KMS-11 (cell line): ENCODE data around the gene TFCP2L1.

ENCODE experiments used
- H2AFZ ChIP-seq: fragments of 200-600 bp; sonication (generic); 2 replicates; pipeline ENCODE4 v1.6.1; 2016; ENCODE audit warnings: antibody characterized with exemption, mixed run types, low read depth
- H3K27ac ChIP-seq: fragments of 200-600 bp; sonication (generic); 2 replicates; pipeline ENCODE4 v1.6.1; 2016; ENCODE audit warnings: mild to moderate bottlenecking, mixed run types
- H3K27me3 ChIP-seq: fragments of 200-600 bp; sonication (generic); 2 replicates; pipeline ENCODE4 v1.6.1; 2017; ENCODE audit warnings: mild to moderate bottlenecking, low read depth, mixed run types, moderate library complexity; ENCODE audit not compliant: insufficient read depth
- H3K36me3 ChIP-seq: fragments of 200-600 bp; sonication (generic); 2 replicates; pipeline ENCODE4 v1.6.1; 2017; ENCODE audit warnings: mild to moderate bottlenecking, mixed run types; ENCODE audit not compliant: insufficient read depth
- H3K4me1 ChIP-seq: fragments of 200-600 bp; sonication (generic); 2 replicates; pipeline ENCODE4 v1.6.1; 2016; ENCODE audit warnings: mild to moderate bottlenecking, low read depth, mixed run types; ENCODE audit not compliant: poor library complexity, severe bottlenecking
- H3K4me2 ChIP-seq: fragments of 200-600 bp; sonication (generic); 2 replicates; pipeline ENCODE4 v1.7.0; 2016; ENCODE audit warnings: mild to moderate bottlenecking, mixed run types
- H3K4me3 ChIP-seq: fragments of 200-600 bp; sonication (generic); IDR thresholded peaks from 2 replicates; pipeline ENCODE4 v1.6.1; 2017; ENCODE audit warnings: low read depth, low read length, mixed read lengths; ENCODE audit not compliant: insufficient read depth
- H3K79me2 ChIP-seq: fragments of 200-600 bp; sonication (generic); 2 replicates; pipeline ENCODE4 v1.6.1; 2016; ENCODE audit warnings: low read depth, mixed run types; ENCODE audit not compliant: insufficient read depth
- H3K9ac ChIP-seq: fragments of 200-600 bp; sonication (generic); 2 replicates; pipeline ENCODE4 v1.6.1; 2016; ENCODE audit warnings: mild to moderate bottlenecking, mixed run types
- H4K20me1 ChIP-seq: fragments of 200-600 bp; sonication (generic); 2 replicates; pipeline ENCODE4 v1.6.1; 2016; ENCODE audit warnings: mild to moderate bottlenecking, mixed run types; ENCODE audit not compliant: insufficient read depth
- TF ChIP-seq, protein P1 (sequence below): fragments of 200-600 bp; sonication (generic); conservative IDR thresholded peaks from 2 replicates; pipeline ENCODE4 v1.6.1; 2017; ENCODE audit warnings: low read depth, mild to moderate bottlenecking, antibody characterized with exemption, low read length, moderate library complexity, mixed read lengths

Gene TFCP2L1

DNA sequence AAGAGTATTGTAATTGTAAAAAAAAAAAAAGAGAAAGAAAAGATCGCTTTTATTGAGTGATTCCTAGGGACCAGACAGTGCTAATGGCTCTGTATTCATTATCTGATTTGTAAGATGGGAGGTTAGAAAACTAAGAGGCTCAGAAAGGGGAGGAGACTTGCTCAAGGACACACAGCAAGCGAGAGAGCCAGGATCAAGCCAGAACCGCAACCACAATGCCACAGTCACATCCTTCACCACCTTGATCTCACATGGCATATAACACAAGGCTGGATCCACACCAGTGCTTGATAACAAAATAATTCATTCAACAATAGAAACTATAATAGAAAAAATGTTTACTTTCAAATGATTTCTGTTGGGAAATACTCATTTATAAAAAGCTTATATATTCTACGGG, 37.5 kb downstream of the TFCP2L1 start:
- Histone ChIP-seq H3K36me3 (no peaks in the 10 kb centered on the region), H3K4me1 (no peaks in the 10 kb centered on the region), H3K79me2 (no peaks in the 10 kb centered on the region), H3K9ac (no peak overlapping the region), H2AFZ (no peak overlapping the region), H4K20me1 (no peaks in the 10 kb centered on the region), H3K4me2 (no peak overlapping the region), H3K4me3 (no peak overlapping the region), H3K27me3 (no peaks in the 10 kb centered on the region), H3K27ac (no peak overlapping the region)
- TF ChIP-seq, protein P1, sequence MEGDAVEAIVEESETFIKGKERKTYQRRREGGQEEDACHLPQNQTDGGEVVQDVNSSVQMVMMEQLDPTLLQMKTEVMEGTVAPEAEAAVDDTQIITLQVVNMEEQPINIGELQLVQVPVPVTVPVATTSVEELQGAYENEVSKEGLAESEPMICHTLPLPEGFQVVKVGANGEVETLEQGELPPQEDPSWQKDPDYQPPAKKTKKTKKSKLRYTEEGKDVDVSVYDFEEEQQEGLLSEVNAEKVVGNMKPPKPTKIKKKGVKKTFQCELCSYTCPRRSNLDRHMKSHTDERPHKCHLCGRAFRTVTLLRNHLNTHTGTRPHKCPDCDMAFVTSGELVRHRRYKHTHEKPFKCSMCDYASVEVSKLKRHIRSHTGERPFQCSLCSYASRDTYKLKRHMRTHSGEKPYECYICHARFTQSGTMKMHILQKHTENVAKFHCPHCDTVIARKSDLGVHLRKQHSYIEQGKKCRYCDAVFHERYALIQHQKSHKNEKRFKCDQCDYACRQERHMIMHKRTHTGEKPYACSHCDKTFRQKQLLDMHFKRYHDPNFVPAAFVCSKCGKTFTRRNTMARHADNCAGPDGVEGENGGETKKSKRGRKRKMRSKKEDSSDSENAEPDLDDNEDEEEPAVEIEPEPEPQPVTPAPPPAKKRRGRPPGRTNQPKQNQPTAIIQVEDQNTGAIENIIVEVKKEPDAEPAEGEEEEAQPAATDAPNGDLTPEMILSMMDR, result no peak

DNA sequence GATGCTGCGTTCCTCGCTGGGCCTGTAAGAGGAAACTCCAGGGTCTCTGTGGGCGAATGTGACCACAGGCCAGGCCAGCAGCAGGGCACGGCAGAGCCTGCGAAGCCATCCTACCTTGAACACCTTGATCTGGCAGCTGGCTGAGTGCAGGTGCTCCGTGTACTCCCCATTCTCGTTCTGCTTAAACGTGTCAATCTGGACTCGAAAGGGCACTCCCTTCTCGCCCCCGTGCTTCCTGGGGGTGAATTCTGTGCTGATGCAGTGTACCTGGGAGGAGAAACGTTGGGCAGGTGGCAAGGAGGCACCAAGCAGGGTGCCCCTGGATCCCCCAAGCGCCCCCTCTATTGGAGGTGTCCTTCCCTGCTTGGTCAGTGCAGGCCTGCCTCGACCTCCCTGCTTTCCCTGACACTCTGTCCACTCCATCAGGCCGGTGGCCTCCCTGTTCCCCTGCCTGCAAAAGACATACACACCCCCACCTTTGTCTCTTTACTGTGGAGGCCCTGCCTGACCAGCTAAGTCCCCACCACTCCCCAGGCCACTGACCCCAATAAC, 38.2 kb downstream of the TFCP2L1 start:
- Histone ChIP-seq H3K27ac (no peak overlapping the region), H3K4me3 (no peak overlapping the region), H3K4me1 (no peaks in the 10 kb centered on the region), H3K4me2 (no peak overlapping the region), H3K9ac (no peak overlapping the region), H2AFZ (no peak overlapping the region), H3K27me3 (no peaks in the 10 kb centered on the region), H3K36me3 (no peaks in the 10 kb centered on the region), H4K20me1 (no peaks in the 10 kb centered on the region), H3K79me2 (no peaks in the 10 kb centered on the region)
- TF ChIP-seq, protein P1, result no peak

- no peaks in the 10 kb centered on the region for H4K20me1 ChIP-seq
- no peak overlapping the region for H3K4me3 ChIP-seq
- H3K27ac ChIP-seq, result no peak overlapping the region
- H2AFZ ChIP-seq, result no peak overlapping the region
- H3K9ac ChIP-seq, result no peak overlapping the region
- no peaks in the 10 kb centered on the region for H3K27me3 ChIP-seq
- H3K79me2 ChIP-seq, result no peaks in the 10 kb centered on the region
- H3K4me1 ChIP-seq, result no peaks in the 10 kb centered on the region
- H3K4me2 ChIP-seq, result no peak overlapping the region
- TF ChIP-seq, protein P1, result no peak
- no peaks in the 10 kb centered on the region for H3K36me3 ChIP-seq
Observed at GRCh38 chr2:121245913-121246312, 39.1 kb downstream of the TFCP2L1 start.

- Histone ChIP-seq H3K36me3 (no peaks in the 10 kb centered on the region), H3K9ac (no peak overlapping the region), H3K4me3 (no peak overlapping the region), H2AFZ (no peak overlapping the region), H3K4me2 (no peak overlapping the region), H3K27ac (no peak overlapping the region), H3K4me1 (no peaks in the 10 kb centered on the region), H3K27me3 (no peaks in the 10 kb centered on the region), H4K20me1 (no peaks in the 10 kb centered on the region), H3K79me2 (no peaks in the 10 kb centered on the region)
- TF ChIP-seq, protein P1, result no peak
Observed at GRCh38 chr2:121245120-121245820, 39.7 kb downstream of the TFCP2L1 start.
